SK-N-SH treated with all-trans-retinoic acid at 6 μM for 48 hours (cell line): ENCODE results near the gene RASSF10.

ENCODE experiments used
- ATAC-seq: fragments of 200-7000 bp; cut with Tn5 transposase; 3 replicates; pipeline ENCODE4 v1.9.1; 2020; ENCODE audit warnings: mild to moderate bottlenecking, moderate library complexity
- ARNTL ChIP-seq: fragments of 450-650 bp; formaldehyde crosslinking; IDR thresholded peaks from 2 replicates; pipeline ENCODE4 v1.5.0; 2020; ENCODE audit warnings: low read depth, mild to moderate bottlenecking, moderate library complexity, borderline replicate concordance
- BACH2 ChIP-seq: fragments of 250-450 bp; sonication (Bioruptor Pico); IDR thresholded peaks from 2 replicates; pipeline ENCODE4 v1.9.0; 2021; ENCODE audit warnings: mild to moderate bottlenecking, borderline replicate concordance
- CREB5 ChIP-seq: fragments of 250-450 bp; sonication (Bioruptor Pico); IDR thresholded peaks from 2 replicates; pipeline ENCODE4 v1.5.1; 2020; ENCODE audit warnings: low read depth, mild to moderate bottlenecking, moderate library complexity
- CSDC2 ChIP-seq: fragments of 250-450 bp; sonication (Bioruptor Pico); IDR thresholded peaks from 2 replicates; pipeline ENCODE4 v1.5.0; 2020; ENCODE audit warnings: mild to moderate bottlenecking, moderate library complexity
- CSRNP3 ChIP-seq: fragments of 250-450 bp; sonication (Bioruptor Pico); IDR thresholded peaks from 2 replicates; pipeline ENCODE4 v1.5.1; 2021; ENCODE audit warnings: mild to moderate bottlenecking, moderate library complexity
- ESRRG ChIP-seq: fragments of 250-450 bp; sonication (Bioruptor Pico); IDR thresholded peaks from 2 replicates; pipeline ENCODE4 v1.6.1; 2021; ENCODE audit warnings: mild to moderate bottlenecking
- GLIS3 ChIP-seq: fragments of 250-450 bp; sonication (Bioruptor Pico); IDR thresholded peaks from 2 replicates; pipeline ENCODE4 v1.5.0; 2020; ENCODE audit warnings: mild to moderate bottlenecking, moderate library complexity
- ISL1 ChIP-seq: fragments of 250-450 bp; sonication (Bioruptor Pico); IDR thresholded peaks from 2 replicates; pipeline ENCODE4 v2.1.2; 2022; ENCODE audit warnings: mild to moderate bottlenecking, moderate library complexity
- OSR1 ChIP-seq: fragments of 250-450 bp; sonication (Bioruptor Pico); IDR thresholded peaks from 2 replicates; pipeline ENCODE4 v1.8.0; 2022; ENCODE audit warnings: moderate library complexity, mild to moderate bottlenecking, inconsistent platforms
- POU6F1 ChIP-seq: fragments of 250-450 bp; sonication (Bioruptor Pico); IDR thresholded peaks from 2 replicates; pipeline ENCODE4 v1.8.0; 2021; ENCODE audit warnings: low read depth, mild to moderate bottlenecking, moderate library complexity, borderline replicate concordance
- PPARA ChIP-seq: fragments of 250-450 bp; sonication (Bioruptor Pico); IDR thresholded peaks from 2 replicates; pipeline ENCODE4 v1.5.0; 2020; ENCODE audit warnings: mild to moderate bottlenecking, borderline replicate concordance
- RARB ChIP-seq: fragments of 250-450 bp; sonication (Bioruptor Pico); IDR thresholded peaks from 2 replicates; pipeline ENCODE4 v1.8.0; 2021; ENCODE audit warnings: mild to moderate bottlenecking, moderate library complexity
- SNAI2 ChIP-seq: fragments of 250-450 bp; sonication (Bioruptor Pico); IDR thresholded peaks from 2 replicates; pipeline ENCODE4 v1.5.0; 2020; ENCODE audit warnings: mild to moderate bottlenecking, moderate library complexity
- TCF4 ChIP-seq: fragments of 250-450 bp; sonication (Bioruptor Pico); IDR thresholded peaks from 2 replicates; pipeline ENCODE4 v1.8.0; 2021; ENCODE audit warnings: mild to moderate bottlenecking, moderate library complexity, borderline replicate concordance
- TOX ChIP-seq: fragments of 250-450 bp; sonication (Bioruptor Pico); IDR thresholded peaks from 2 replicates; pipeline ENCODE4 v1.8.0; 2021; ENCODE audit warnings: mild to moderate bottlenecking, moderate library complexity, borderline replicate concordance
- TSHZ2 ChIP-seq: fragments of 250-450 bp; sonication (Bioruptor Pico); IDR thresholded peaks from 2 replicates; pipeline ENCODE4 v1.5.0; 2020; ENCODE audit warnings: mild to moderate bottlenecking, moderate library complexity
- ZC3H10 ChIP-seq: fragments of 250-450 bp; sonication (Bioruptor Pico); IDR thresholded peaks from 2 replicates; pipeline ENCODE4 v1.5.1; 2021; ENCODE audit warnings: mild to moderate bottlenecking, moderate library complexity
- ZFP3 ChIP-seq: fragments of 250-450 bp; sonication (Bioruptor Pico); IDR thresholded peaks from 2 replicates; pipeline ENCODE4 v1.5.0; 2020; ENCODE audit warnings: mild to moderate bottlenecking, moderate library complexity
- ZFP30 ChIP-seq: fragments of 450-650 bp; formaldehyde crosslinking; IDR thresholded peaks from 2 replicates; pipeline ENCODE4 v1.5.0; 2022; ENCODE audit warnings: mild to moderate bottlenecking, moderate library complexity
- ZNF565 ChIP-seq: fragments of 450-650 bp; formaldehyde crosslinking; conservative IDR thresholded peaks from 2 replicates; pipeline ENCODE4 v1.5.0; 2020; ENCODE audit warnings: low read depth, mild to moderate bottlenecking, moderate library complexity
- ZNF70 ChIP-seq: fragments of 450-650 bp; formaldehyde crosslinking; IDR thresholded peaks from 2 replicates; pipeline ENCODE4 v1.5.0; 2020; ENCODE audit warnings: mild to moderate bottlenecking, moderate library complexity
- ZNF8 ChIP-seq: fragments of 450-650 bp; formaldehyde crosslinking; IDR thresholded peaks from 2 replicates; pipeline ENCODE4 v1.5.0; 2020; ENCODE audit warnings: mild to moderate bottlenecking, moderate library complexity

RASSF10 gene

GRCh38 chr11:13023423-13023822 is 14.3 kb downstream of the RASSF10 start:
- ATAC-seq, result no peak
- no peak for TF ChIP-seq ZNF565 (CRISPR knock-in tag)
- no peak for TF ChIP-seq CREB5 (CRISPR knock-in tag)
- no peak for TF ChIP-seq CSRNP3 (CRISPR knock-in tag)
- no peak for TF ChIP-seq TOX
- TF ChIP-seq SNAI2 (CRISPR knock-in tag), result no peak
- no peak for TF ChIP-seq CSDC2 (CRISPR knock-in tag)
- no peak for TF ChIP-seq ZNF8
- no peak for TF ChIP-seq ARNTL (CRISPR knock-in tag)
- TF ChIP-seq PPARA (CRISPR knock-in tag), result no peak
- TF ChIP-seq ZFP30 (CRISPR knock-in tag), result no peak

GRCh38 chr11:13026722-13027121 is 17.6 kb downstream of the RASSF10 start:
- no peak for ATAC-seq
- TF ChIP-seq GLIS3 (CRISPR knock-in tag) (no peak), CREB5 (CRISPR knock-in tag) (no peak), PPARA (CRISPR knock-in tag) (no peak), ARNTL (CRISPR knock-in tag) (no peak), OSR1 (CRISPR knock-in tag) (no peak), ZC3H10 (no peak), ZNF8 (no peak), ZNF565 (CRISPR knock-in tag) (no peak), RARB (CRISPR knock-in tag) (no peak), ESRRG (CRISPR knock-in tag) (no peak), ZFP30 (CRISPR knock-in tag) (no peak), CSDC2 (CRISPR knock-in tag) (no peak), SNAI2 (CRISPR knock-in tag) (no peak), ZNF70 (no peak), ISL1 (CRISPR knock-in tag) (no peak), TSHZ2 (CRISPR knock-in tag) (no peak)

- ATAC-seq, result no peak
- TF ChIP-seq ZC3H10 (no peak), BACH2 (CRISPR knock-in tag) (no peak), ZFP30 (CRISPR knock-in tag) (no peak), PPARA (CRISPR knock-in tag) (no peak), ESRRG (CRISPR knock-in tag) (no peak), ZNF565 (CRISPR knock-in tag) (no peak), CSDC2 (CRISPR knock-in tag) (no peak), TCF4 (CRISPR knock-in tag) (no peak)
Measured at GRCh38 chr11:13028322-13028721, 19.2 kb downstream of the RASSF10 start.

GRCh38 chr11:13029872-13030271 is 20.8 kb downstream of the RASSF10 start:
- ATAC-seq, result no peak
- no peak for TF ChIP-seq CREB5 (CRISPR knock-in tag)
- no peak for TF ChIP-seq RARB (CRISPR knock-in tag)
- no peak for TF ChIP-seq POU6F1
- no peak for TF ChIP-seq ESRRG (CRISPR knock-in tag)
- TF ChIP-seq TSHZ2 (CRISPR knock-in tag), result no peak
- TF ChIP-seq ARNTL (CRISPR knock-in tag), result no peak
- TF ChIP-seq BACH2 (CRISPR knock-in tag), result no peak
- no peak for TF ChIP-seq OSR1 (CRISPR knock-in tag)
- TF ChIP-seq ZFP3, result no peak
